GM23248 (cell line): ENCODE results near the gene ZDHHC1. TPM values are rescaled to one million over a fixed set of nuclear protein-coding genes. Genes with fewer than 3 reads are reported as not detected.
A peak's percentile ranks its signal among the peaks of the same experiment; 100 is the strongest.

Experiments used
- DNase-seq: peaks from one replicate; pipeline ENCODE4 v3.0.0-alpha.2; 2015
- H2AFZ ChIP-seq: fragments of 200-600 bp; sonication (generic); 2 replicates; pipeline ENCODE4 v1.6.1; 2016; ENCODE audit warnings: antibody characterized with exemption
- H3F3A ChIP-seq: fragments of 200-600 bp; sonication (generic); 2 replicates; pipeline ENCODE4 v1.6.1; 2016; ENCODE audit warnings: mild to moderate bottlenecking, antibody characterized with exemption, mixed run types; ENCODE audit not compliant: insufficient read depth
- H3K27ac ChIP-seq: fragments of 200-600 bp; sonication (generic); 2 replicates; pipeline ENCODE4 v1.5.1; 2016; ENCODE audit warnings: mild to moderate bottlenecking
- H3K27me3 ChIP-seq: fragments of 200-600 bp; sonication (generic); replicated peaks from 2 replicates; pipeline ENCODE4 v1.6.1; 2016; ENCODE audit warnings: mild to moderate bottlenecking; ENCODE audit not compliant: insufficient read depth
- H3K36me3 ChIP-seq: fragments of 200-600 bp; sonication (generic); 2 replicates; pipeline ENCODE4 v1.6.1; 2016; ENCODE audit warnings: low read depth, mild to moderate bottlenecking
- H3K4me1 ChIP-seq: fragments of 200-600 bp; sonication (generic); 2 replicates; pipeline ENCODE4 v1.6.1; 2016; ENCODE audit warnings: mild to moderate bottlenecking; ENCODE audit not compliant: insufficient read depth
- H3K4me2 ChIP-seq: fragments of 200-600 bp; sonication (generic); one replicate; pipeline ENCODE4 v1.6.1; 2016; ENCODE audit warnings: mild to moderate bottlenecking; ENCODE audit not compliant: unreplicated experiment
- H3K4me3 ChIP-seq: fragments of 200-600 bp; sonication (generic); 2 replicates; pipeline ENCODE4 v1.5.1; 2016; ENCODE audit warnings: mild to moderate bottlenecking
- H3K79me2 ChIP-seq: fragments of 200-600 bp; sonication (generic); 2 replicates; pipeline ENCODE4 v1.6.1; 2016; ENCODE audit warnings: mild to moderate bottlenecking; ENCODE audit not compliant: insufficient read depth
- H3K9ac ChIP-seq: fragments of 200-600 bp; sonication (generic); 2 replicates; pipeline ENCODE4 v1.6.1; 2016; ENCODE audit warnings: mild to moderate bottlenecking
- H3K9me2 ChIP-seq: fragments of 200-600 bp; sonication (generic); 2 replicates; pipeline ENCODE4 v1.6.1; 2016; ENCODE audit warnings: mixed run types, mild to moderate bottlenecking, moderate library complexity; ENCODE audit not compliant: insufficient read depth
- H3K9me3 ChIP-seq: fragments of 200-600 bp; sonication (generic); one replicate; pipeline ENCODE4 v1.6.1; 2017; ENCODE audit warnings: low read depth
- H4K20me1 ChIP-seq: fragments of 200-600 bp; sonication (generic); 2 replicates; pipeline ENCODE4 v1.6.0; 2016; ENCODE audit not compliant: insufficient read depth
- EZH2 ChIP-seq: fragments of 200-600 bp; sonication (generic); IDR thresholded peaks from 2 replicates; pipeline ENCODE4 v1.6.1; 2018; ENCODE audit warnings: antibody characterized with exemption, mild to moderate bottlenecking; ENCODE audit not compliant: insufficient read depth, poor library complexity, severe bottlenecking
- EZH2phosphoT487 ChIP-seq: fragments of 200-600 bp; sonication (generic); IDR thresholded peaks from 2 replicates; pipeline ENCODE4 v1.6.1; 2018; ENCODE audit warnings: antibody characterized with exemption, moderate library complexity, mild to moderate bottlenecking, low read depth; ENCODE audit not compliant: insufficient read depth
- WGBS, 2 experiments: methylation state at CpG; one replicate each; pipeline ENCODE4 v1.1.6; 2015 to 2017; ENCODE audit warnings: low lambda C conversion rate in 2 of 2, low coverage in 1 of 2; ENCODE audit errors: missing lambda C conversion rate in 2 of 2; 5-methylcytosine and 5-hydroxymethylcytosine counted together
- in situ Hi-C: fragments of 300-500 bp; cut with MboI; formaldehyde crosslinking; loops from 2 replicates; pipeline ENCODE4 v1.15.0; 2020
- polyA plus RNA-seq: library from polyadenylated mRNA; unstranded; fragments of >200 nt; fragmentation: Nextera tagmentation; extraction: Ambion mirVana; gene quantifications from 2 replicates; pipeline ENCODE4 v1.2.1, GENCODE V29; 2016
- total RNA-seq: library from RNA; depleted of rRNA; stranded (reverse); fragments of >200 nt; shearing (Covaris generic); gene quantifications from 2 replicates; pipeline ENCODE4 v1.2.3, GENCODE V29; 2014

Gene ZDHHC1
- total and polyA plus RNA-seq, 2 experiments from 2014 or later = 9.2 to 10.9 TPM

- DNase-seq = no peak
- no peaks in the 10 kb centered on the region for H3K9me3 ChIP-seq
- no peaks in the 10 kb centered on the region for H4K20me1 ChIP-seq
- no peak overlapping the region for H3K27ac ChIP-seq
- in situ Hi-C loops = no loop called here
- H2AFZ ChIP-seq = no peak overlapping the region
- H3K4me2 ChIP-seq = no peak overlapping the region
- H3K4me3 ChIP-seq = peak overlapping the region; percentile 60
- H3K36me3 ChIP-seq = no peaks in the 10 kb centered on the region
- no peaks in the 10 kb centered on the region; the same call in 1 of the 2 replicates for H3K27me3 ChIP-seq
- no peaks in the 10 kb centered on the region for H3K79me2 ChIP-seq
- no peak overlapping the region for H3K9ac ChIP-seq
- 52 to 57% methylated on average over 13 of the region's 13 CpGs for WGBS, 2 experiments
- no peaks in the 10 kb centered on the region for H3K9me2 ChIP-seq
- H3F3A ChIP-seq = no peaks in the 10 kb centered on the region
- no peaks in the 10 kb centered on the region for H3K4me1 ChIP-seq
- no peak for TF ChIP-seq EZH2
- TF ChIP-seq EZH2phosphoT487 = no peak
Observed at GRCh38 chr16:67429799-67430503, 13.7 kb upstream of the ZDHHC1 start.

GRCh38 chr16:67429053-67429798, 12.9 kb upstream of the ZDHHC1 start:
- in situ Hi-C loops = no loop called here
- H3K9me2 ChIP-seq = no peaks in the 10 kb centered on the region
- H3K9ac ChIP-seq = no peak overlapping the region
- H3K27ac ChIP-seq = no peak overlapping the region
- H3F3A ChIP-seq = no peaks in the 10 kb centered on the region
- H3K27me3 ChIP-seq = no peaks in the 10 kb centered on the region; the same call in 1 of the 2 replicates
- no peak overlapping the region for H2AFZ ChIP-seq
- H3K4me1 ChIP-seq = no peaks in the 10 kb centered on the region
- DNase-seq = no peak
- H3K9me3 ChIP-seq = no peaks in the 10 kb centered on the region
- H3K79me2 ChIP-seq = no peaks in the 10 kb centered on the region
- H4K20me1 ChIP-seq = no peaks in the 10 kb centered on the region
- no peak overlapping the region for H3K4me2 ChIP-seq
- H3K4me3 ChIP-seq = no peak overlapping the region
- TF ChIP-seq EZH2 = no peak
- no peak for TF ChIP-seq EZH2phosphoT487
- 96 to 99% methylated on average over 3 of the region's 3 CpGs for WGBS, 2 experiments
- H3K36me3 ChIP-seq = no peaks in the 10 kb centered on the region

- Histone ChIP-seq H3K27me3 (no peaks in the 10 kb centered on the region; the same call in 1 of the 2 replicates), H3K27ac (no peak overlapping the region), H3K79me2 (no peaks in the 10 kb centered on the region), H3K9me2 (no peaks in the 10 kb centered on the region), H3K36me3 (no peaks in the 10 kb centered on the region), H4K20me1 (no peaks in the 10 kb centered on the region), H3K4me2 (no peak overlapping the region), H2AFZ (no peak overlapping the region), H3K4me1 (no peaks in the 10 kb centered on the region), H3F3A (no peaks in the 10 kb centered on the region), H3K4me3 (no peak overlapping the region), H3K9me3 (no peaks in the 10 kb centered on the region), H3K9ac (no peak overlapping the region)
- in situ Hi-C loops = no loop called here
- TF ChIP-seq EZH2 (no peak), EZH2phosphoT487 (no peak)
- peak; percentile 78 for DNase-seq
- 30 to 39% methylated on average over 10 to 11 of the region's 11 CpGs for WGBS, 2 experiments
Observed at GRCh38 chr16:67428146-67428731, 12.0 kb upstream of the ZDHHC1 start.

GRCh38 chr16:67426950-67427349, 10.7 kb upstream of the ZDHHC1 start:
- in situ Hi-C loops = no loop called here
- TF ChIP-seq EZH2 (no peak), EZH2phosphoT487 (no peak)
- Histone ChIP-seq H3K9ac (no peak overlapping the region), H3K9me3 (no peaks in the 10 kb centered on the region), H3K4me2 (no peak overlapping the region), H3K9me2 (no peaks in the 10 kb centered on the region), H3K79me2 (no peaks in the 10 kb centered on the region), H3K36me3 (no peaks in the 10 kb centered on the region), H2AFZ (no peak overlapping the region), H4K20me1 (no peaks in the 10 kb centered on the region), H3K4me3 (no peak overlapping the region), H3K4me1 (no peaks in the 10 kb centered on the region), H3K27me3 (no peaks in the 10 kb centered on the region; the same call in 1 of the 2 replicates), H3F3A (no peaks in the 10 kb centered on the region), H3K27ac (no peak overlapping the region)
- 70 to 86% methylated on average over 7 of the region's 7 CpGs for WGBS, 2 experiments
- DNase-seq = no peak
